HG03095 (cell line): ENCODE measurements around the gene TNFRSF8.
A peak's percentile ranks its signal among the peaks of the same experiment; 100 is the strongest.

ENCODE experiments used
- ATAC-seq: cut with Tn5 transposase; IDR thresholded peaks from one replicate; pipeline ENCODE4 v1.9.1; 2021; ENCODE audit warnings: moderate library complexity; ENCODE audit not compliant: unreplicated experiment

Gene TNFRSF8

GRCh38 chr1:12059722-12060464, 3.2 kb upstream of the TNFRSF8 start:
- ATAC-seq: no peak

DNA sequence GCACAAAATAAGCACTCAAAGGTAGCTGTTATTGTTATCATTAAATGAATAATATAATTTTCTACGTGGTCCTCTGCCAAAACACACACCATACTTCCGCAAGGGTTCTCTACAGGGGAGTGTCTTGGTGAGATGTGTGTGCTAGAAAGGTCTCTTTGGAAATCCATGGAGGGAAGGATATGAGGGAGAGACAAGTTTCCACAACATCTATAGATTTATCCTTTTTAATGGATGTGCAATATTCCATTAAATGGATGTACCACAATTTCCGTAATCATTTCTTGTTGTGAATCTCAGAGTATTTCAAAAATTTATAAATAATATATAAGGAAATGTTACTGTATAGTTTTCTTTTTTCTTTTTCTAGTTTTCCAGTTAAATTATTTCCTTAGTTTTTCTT, 2.6 kb upstream of the TNFRSF8 start:
- ATAC-seq: no peak

DNA sequence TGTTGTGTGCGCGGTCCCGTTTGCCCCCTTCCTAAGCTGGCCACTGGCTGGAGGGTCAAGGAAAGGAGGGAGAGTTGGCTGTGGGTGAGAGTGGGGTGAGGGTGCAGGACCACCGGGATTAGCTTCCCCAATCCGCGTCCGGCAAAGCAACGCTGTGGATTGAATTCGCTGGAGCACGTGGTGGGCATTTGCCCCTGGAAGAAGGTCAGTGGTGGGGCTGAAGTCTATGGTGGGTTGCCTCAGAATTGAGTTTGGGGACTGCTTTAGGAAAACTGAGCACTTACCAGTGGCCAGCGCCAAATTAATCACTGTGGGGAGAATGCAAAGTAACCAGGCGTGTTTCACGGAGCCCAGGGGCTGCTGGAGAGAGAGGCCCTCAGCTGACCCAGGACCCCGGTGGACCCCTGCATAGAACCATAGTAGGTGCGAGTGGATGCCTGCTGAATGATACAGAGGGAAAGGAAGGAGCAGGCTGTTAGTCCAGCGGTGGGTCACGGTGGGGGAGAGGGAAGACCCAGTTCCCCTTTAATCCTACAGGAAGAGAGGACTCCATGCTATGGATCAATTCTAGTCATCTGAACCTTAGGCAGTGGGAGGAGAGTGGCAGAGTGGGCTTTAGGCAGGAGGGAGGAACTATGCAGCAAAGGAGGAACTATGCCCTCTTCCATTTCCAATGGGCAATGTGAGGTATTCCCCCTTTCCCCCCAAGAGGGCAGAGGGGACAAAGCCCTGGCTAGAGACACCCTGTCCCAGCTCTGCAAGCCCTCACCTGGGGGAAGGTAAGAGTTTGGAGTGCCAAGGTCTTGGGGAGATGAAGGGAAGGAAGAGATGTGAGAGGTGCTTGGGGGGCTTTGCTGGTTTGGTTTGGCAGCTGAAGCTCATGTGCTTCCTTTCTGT, 1.2 kb downstream of the TNFRSF8 start:
- no peak for ATAC-seq

- no peak for ATAC-seq
Measured at GRCh38 chr1:12065872-12066271, 2.8 kb downstream of the TNFRSF8 start.

GRCh38 chr1:12067900-12068821, 5.1 kb downstream of the TNFRSF8 start:
- ATAC-seq: no peak

DNA sequence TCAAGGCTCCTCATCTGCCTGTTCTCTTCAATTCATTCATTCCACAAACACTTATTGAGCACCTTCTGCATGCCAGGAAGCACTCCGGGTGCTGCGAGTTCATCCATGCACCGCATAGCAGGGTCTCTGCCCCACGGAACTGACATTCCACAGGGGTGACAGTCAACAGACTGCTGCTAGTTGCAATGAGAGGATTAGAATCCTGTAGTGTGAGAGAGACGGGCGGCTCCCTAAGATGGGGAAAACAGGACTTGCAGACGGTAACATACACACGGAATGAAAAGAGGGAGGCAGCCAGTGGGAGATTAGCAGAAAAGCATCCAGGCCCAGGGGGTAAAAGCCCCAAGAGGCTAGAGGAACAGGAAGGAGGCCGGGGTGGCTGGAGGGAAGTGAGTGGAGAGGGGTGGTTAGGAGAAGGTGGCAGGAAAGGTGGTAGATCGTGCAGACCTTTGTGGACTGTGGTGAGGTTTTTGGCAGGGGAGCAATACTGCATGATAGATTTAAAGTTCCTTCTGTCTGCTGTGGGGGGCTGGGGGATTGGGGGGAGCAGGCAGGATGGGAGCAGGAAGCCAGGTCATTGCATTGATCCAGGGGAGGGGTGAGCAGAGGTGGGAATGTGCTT, 6.6 kb downstream of the TNFRSF8 start:
- no peak for ATAC-seq

DNA sequence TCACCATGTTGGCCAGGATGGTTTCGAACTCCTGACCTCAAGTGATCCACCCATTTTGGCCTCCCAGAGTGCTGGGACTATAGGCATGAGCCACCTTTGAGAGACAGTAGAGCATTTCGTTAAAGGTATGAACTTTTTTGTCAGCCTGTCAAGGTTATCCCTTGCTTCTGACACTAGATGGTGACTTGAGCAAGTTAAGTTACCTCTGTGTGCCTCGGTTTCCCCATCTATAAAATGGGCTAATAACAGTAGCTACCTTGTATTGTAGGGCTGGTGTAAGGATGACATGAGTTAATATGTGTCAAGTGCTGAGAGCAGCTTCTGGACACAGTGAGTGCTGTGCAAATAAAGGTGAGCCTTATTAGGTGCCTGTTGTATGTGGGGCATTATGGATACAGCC, 8.8 kb downstream of the TNFRSF8 start:
- ATAC-seq: no peak

- ATAC-seq: no peak
Measured at GRCh38 chr1:12072741-12073140, 9.6 kb downstream of the TNFRSF8 start.

- no peak for ATAC-seq
Measured at GRCh38 chr1:12073796-12074195, 10.7 kb downstream of the TNFRSF8 start.

GRCh38 chr1:12075195-12076114, 12.4 kb downstream of the TNFRSF8 start:
- ATAC-seq: no peak

GRCh38 chr1:12076425-12077005, 13.4 kb downstream of the TNFRSF8 start:
- ATAC-seq: no peak

DNA sequence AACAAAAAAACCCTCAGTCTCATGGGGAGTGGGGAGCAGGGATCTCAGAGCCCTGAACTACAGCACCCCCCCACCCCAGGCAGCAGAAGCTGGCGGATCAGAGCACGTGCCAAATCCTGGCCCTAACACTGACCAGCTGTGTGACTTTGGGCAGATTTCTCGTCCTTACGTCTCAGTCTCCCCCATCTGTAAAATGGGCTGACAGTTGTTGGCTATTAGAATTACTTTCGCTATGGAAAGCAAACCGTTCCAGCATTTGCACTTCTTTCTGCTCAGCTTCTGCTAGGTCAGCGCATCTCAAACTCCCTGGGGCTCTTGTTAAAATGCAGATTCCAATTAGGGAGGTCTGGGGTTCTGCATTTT, 15.5 kb downstream of the TNFRSF8 start:
- ATAC-seq: no peak

GRCh38 chr1:12078938-12079861, 16.1 kb downstream of the TNFRSF8 start:
- ATAC-seq: peak; percentile 50

DNA sequence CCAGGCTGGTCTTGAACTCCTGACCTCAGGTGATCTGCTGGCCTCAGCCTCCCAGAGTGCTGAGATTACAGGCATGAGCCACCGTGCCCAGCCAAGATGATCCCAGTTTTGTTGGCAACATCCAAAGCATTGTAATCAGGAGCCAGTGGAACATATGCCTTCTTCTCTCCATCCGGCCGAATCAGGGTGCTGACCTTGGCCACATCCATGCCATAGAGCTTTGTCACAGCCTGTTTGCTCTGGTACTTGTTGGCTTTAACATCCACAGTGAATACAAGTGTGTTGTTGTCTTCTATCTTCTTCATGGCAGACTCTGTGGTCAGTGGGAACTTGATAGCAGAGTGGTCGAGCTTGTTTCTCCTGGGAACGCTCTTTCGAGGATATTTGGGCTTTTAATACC, 17.1 kb downstream of the TNFRSF8 start:
- no peak for ATAC-seq

- ATAC-seq: no peak
Measured at GRCh38 chr1:12080773-12081556, 17.9 kb downstream of the TNFRSF8 start.

- no peak for ATAC-seq
Measured at GRCh38 chr1:12081648-12082396, 18.7 kb downstream of the TNFRSF8 start.

DNA sequence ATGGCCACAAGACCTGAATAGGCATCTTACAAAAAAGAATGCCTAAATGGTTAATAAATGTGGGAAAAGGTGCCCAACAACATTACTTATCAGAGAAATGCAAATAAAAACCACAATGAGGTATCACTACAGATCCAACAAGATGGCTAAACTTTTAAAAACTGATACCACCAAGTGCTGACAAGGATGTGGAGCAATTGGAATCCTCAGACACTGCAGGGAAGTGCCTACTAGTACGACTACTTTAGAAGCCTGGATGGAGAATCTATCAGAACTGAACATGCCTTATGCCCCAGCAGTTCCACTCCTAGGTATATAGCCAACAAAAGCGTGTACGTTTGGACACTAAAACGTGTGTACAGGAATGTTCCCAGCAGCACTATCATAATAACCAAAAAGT, 19.9 kb downstream of the TNFRSF8 start:
- no peak for ATAC-seq
